Prostate gland (tissue), 2 donors: ENCODE measurements around the gene TFCP2.

ENCODE experiments used
- CTCF ChIP-seq, 4 experiments: fragments of 200-600 bp in 2 of 4; fragments of 450-650 bp in 2 of 4; sonication (generic) in 2 of 4; IDR thresholded peaks; 1 replicate in 3 of 4; 2 replicates in 1 of 4; pipeline ENCODE4 v1.5.1; 2016 to 2019; ENCODE audit warnings: antibody characterized with exemption in 4 of 4, mild to moderate bottlenecking in 2 of 4, moderate library complexity in 2 of 4
- POLR2A ChIP-seq: fragments of 450-650 bp; IDR thresholded peaks from one replicate; pipeline ENCODE4 v1.6.1; 2016; ENCODE audit warnings: antibody characterized with exemption, mild to moderate bottlenecking
- POLR2AphosphoS5 ChIP-seq: sonication (generic); formaldehyde crosslinking; IDR thresholded peaks from one replicate; pipeline ENCODE4 v1.6.1; 2017; ENCODE audit warnings: antibody characterized with exemption

GRCh38 chr12:51077930-51078329, 95.0 kb downstream of the TFCP2 start:
- no peak for TF ChIP-seq CTCF (IDR thresholded peaks at IDR 0.05)
- TF ChIP-seq POLR2AphosphoS5: no peak
- TF ChIP-seq POLR2A: no peak
